Measurements from ENCODE around the gene PRPS1L1. TPM values are rescaled to one million over a fixed set of nuclear protein-coding genes. Genes with fewer than 3 reads are reported as not detected.

The PRPS1L1 gene
- total RNA-seq, 1 experiment from 2014 or later = not detected

DNA sequence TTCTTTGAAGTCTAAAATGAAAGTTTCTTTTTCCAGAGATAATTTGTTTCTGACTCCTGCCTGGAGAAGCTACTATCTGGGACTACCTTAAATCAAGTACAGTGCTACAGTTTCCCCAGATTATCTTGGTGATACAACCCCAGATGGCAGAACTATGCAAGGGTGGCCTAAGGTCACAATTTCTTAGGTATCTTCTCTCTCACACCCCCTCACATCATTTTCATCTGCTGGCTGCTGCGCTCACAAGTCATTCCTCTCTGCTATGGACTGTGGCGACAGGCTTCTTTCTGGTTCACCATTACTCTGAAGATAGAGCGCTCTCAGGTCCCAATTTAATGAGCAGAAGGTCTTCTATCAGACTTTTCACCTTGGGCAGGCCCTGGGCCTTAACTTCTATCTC is 9.1 kb upstream of the PRPS1L1 start:
- Histone ChIP-seq H2AK5ac (ENCODE audit: insufficient read length, low read length) (no peak overlapping the region), H3K4ac (ENCODE audit: low read depth, low read length) (no peak overlapping the region), H3K27me3 (ENCODE audit: insufficient read depth, low read length) (no peaks in the 10 kb centered on the region), H3K4me1 (ENCODE audit: insufficient read depth, low read length) (no peaks in the 10 kb centered on the region), H3K27ac (ENCODE audit: insufficient read length, low read depth, low read length) (no peak overlapping the region), H3K18ac (ENCODE audit: insufficient read length, low read depth, low read length) (no peak overlapping the region), H3K56ac (ENCODE audit: insufficient read length, low read depth, low read length) (no peak overlapping the region), H3K79me2 (ENCODE audit: insufficient read depth, low read length) (no peaks in the 10 kb centered on the region), H3K23ac (ENCODE audit: insufficient read length, low read depth, low read length) (no peak overlapping the region), H3K23me2 (ENCODE audit: insufficient read length, low read depth, low read length, poor library complexity, severe bottlenecking) (no peaks in the 10 kb centered on the region), H2BK12ac (ENCODE audit: insufficient read length, low read depth, low read length) (no peak overlapping the region), H4K20me1 (ENCODE audit: control insufficient read depth, insufficient read depth, insufficient read length) (no peaks in the 10 kb centered on the region), H4K5ac (ENCODE audit: insufficient read length, low read depth, low read length) (no peak overlapping the region), H2BK20ac (ENCODE audit: low read depth, low read length, poor library complexity, severe bottlenecking) (no peak overlapping the region), H3K9me3 (ENCODE audit: control insufficient read depth, low read depth, low read length) (no peaks in the 10 kb centered on the region), H2BK120ac (ENCODE audit: low read depth, low read length, poor library complexity, severe bottlenecking) (no peak overlapping the region), H3K79me1 (ENCODE audit: insufficient read depth, low read depth, low read length, poor library complexity, severe bottlenecking) (no peaks in the 10 kb centered on the region), H3K9ac (ENCODE audit: extremely low read depth, insufficient read length, low read length) (no peak overlapping the region), H2BK5ac (ENCODE audit: insufficient read length, low read length) (no peak overlapping the region), H3K14ac (ENCODE audit: insufficient read depth, low read length) (no peak overlapping the region), H2AFZ (ENCODE audit: low read length) (no peak overlapping the region), H2BK15ac (ENCODE audit: low read depth, low read length) (no peak overlapping the region), H4K91ac (ENCODE audit: insufficient read length, low read depth, low read length) (no peak overlapping the region), H3T11ph (ENCODE audit: low read length) (no peak overlapping the region), H3K4me2 (ENCODE audit: insufficient read depth, insufficient read length, low read length) (no peak overlapping the region), H4K8ac (replicated peaks; ENCODE audit: insufficient read length, low read depth, low read length) (no peak overlapping the region)
- Mint-ChIP-seq H3K27ac (no peak overlapping the region), H3K36me3 (ENCODE audit: insufficient read depth in 1 of 3, low read depth in 3 of 3) (no peaks in the 10 kb centered on the region), H3K4me3 (no peak overlapping the region), H3K9me3 (no peaks in the 10 kb centered on the region), H3K4me1 (no peaks in the 10 kb centered on the region), H3K27me3 (ENCODE audit: low read depth) (no peaks in the 10 kb centered on the region)
- no CpG with 5 or more reads among the region's 3 CpGs for WGBS (ENCODE audit: extremely low coverage, insufficient read length, low lambda C conversion rate)
- TF ChIP-seq, protein P1, sequence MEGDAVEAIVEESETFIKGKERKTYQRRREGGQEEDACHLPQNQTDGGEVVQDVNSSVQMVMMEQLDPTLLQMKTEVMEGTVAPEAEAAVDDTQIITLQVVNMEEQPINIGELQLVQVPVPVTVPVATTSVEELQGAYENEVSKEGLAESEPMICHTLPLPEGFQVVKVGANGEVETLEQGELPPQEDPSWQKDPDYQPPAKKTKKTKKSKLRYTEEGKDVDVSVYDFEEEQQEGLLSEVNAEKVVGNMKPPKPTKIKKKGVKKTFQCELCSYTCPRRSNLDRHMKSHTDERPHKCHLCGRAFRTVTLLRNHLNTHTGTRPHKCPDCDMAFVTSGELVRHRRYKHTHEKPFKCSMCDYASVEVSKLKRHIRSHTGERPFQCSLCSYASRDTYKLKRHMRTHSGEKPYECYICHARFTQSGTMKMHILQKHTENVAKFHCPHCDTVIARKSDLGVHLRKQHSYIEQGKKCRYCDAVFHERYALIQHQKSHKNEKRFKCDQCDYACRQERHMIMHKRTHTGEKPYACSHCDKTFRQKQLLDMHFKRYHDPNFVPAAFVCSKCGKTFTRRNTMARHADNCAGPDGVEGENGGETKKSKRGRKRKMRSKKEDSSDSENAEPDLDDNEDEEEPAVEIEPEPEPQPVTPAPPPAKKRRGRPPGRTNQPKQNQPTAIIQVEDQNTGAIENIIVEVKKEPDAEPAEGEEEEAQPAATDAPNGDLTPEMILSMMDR (conservative IDR thresholded peaks at IDR 0.05) = no peak
- DNase-seq = no peak
